NCI-H2107 treated with DMSO at 0.1 percent for 48 hours (cell line): ENCODE results near the gene IL31RA.

Source experiments
- DNase-seq: peaks from one replicate; lab custom pipeline; 2025; ENCODE audit not compliant: unreplicated experiment; lab: John Stamatoyannopoulos, UW

Gene IL31RA

GRCh38 chr5:55900068-55900467 is 48.9 kb downstream of the IL31RA start:
- no peak for DNase-seq

- DNase-seq = no peak
Measured at GRCh38 chr5:55900776-55901175, 49.6 kb downstream of the IL31RA start.

GRCh38 chr5:55902696-55903095 is 51.5 kb downstream of the IL31RA start:
- DNase-seq = no peak

GRCh38 chr5:55903121-55903701 is 52.1 kb downstream of the IL31RA start:
- no peak for DNase-seq

GRCh38 chr5:55904152-55904551 is 53.0 kb downstream of the IL31RA start:
- no peak for DNase-seq

- DNase-seq = no peak
Measured at GRCh38 chr5:55905251-55905650, 54.1 kb downstream of the IL31RA start.

GRCh38 chr5:55907927-55908326 is 56.8 kb downstream of the IL31RA start:
- DNase-seq = no peak

GRCh38 chr5:55908804-55909203 is 57.6 kb downstream of the IL31RA start:
- no peak for DNase-seq

- no peak for DNase-seq
Measured at GRCh38 chr5:55911784-55912653, 60.9 kb downstream of the IL31RA start.

- no peak for DNase-seq
Measured at GRCh38 chr5:55913466-55914413, 62.6 kb downstream of the IL31RA start.

- DNase-seq = no peak
Measured at GRCh38 chr5:55914971-55915370, 63.8 kb downstream of the IL31RA start.

GRCh38 chr5:55915783-55916182 is 64.6 kb downstream of the IL31RA start:
- DNase-seq = no peak

GRCh38 chr5:55916986-55917385 is 65.8 kb downstream of the IL31RA start:
- DNase-seq = no peak

- DNase-seq = no peak
Measured at GRCh38 chr5:55917402-55918086, 66.4 kb downstream of the IL31RA start.

GRCh38 chr5:55918087-55919035 is 67.2 kb downstream of the IL31RA start:
- no peak for DNase-seq

- no peak for DNase-seq
Measured at GRCh38 chr5:55919625-55920024, 68.5 kb downstream of the IL31RA start.

- DNase-seq = peak; percentile 6
Measured at GRCh38 chr5:55920784-55921183, 69.6 kb downstream of the IL31RA start.

GRCh38 chr5:55921617-55922016 is 70.5 kb downstream of the IL31RA start:
- no peak for DNase-seq

- DNase-seq = no peak
Measured at GRCh38 chr5:55923177-55923771, 72.1 kb downstream of the IL31RA start.
